GM19193 (cell line): ENCODE data around the gene NLRC5.

Experiments
- POLR2A ChIP-seq: IDR thresholded peaks from 4 replicates; pipeline ENCODE4 v1.6.1; 2011; ENCODE audit not compliant: insufficient read depth, insufficient read length; ENCODE audit errors: extremely low read depth

The NLRC5 gene

DNA sequence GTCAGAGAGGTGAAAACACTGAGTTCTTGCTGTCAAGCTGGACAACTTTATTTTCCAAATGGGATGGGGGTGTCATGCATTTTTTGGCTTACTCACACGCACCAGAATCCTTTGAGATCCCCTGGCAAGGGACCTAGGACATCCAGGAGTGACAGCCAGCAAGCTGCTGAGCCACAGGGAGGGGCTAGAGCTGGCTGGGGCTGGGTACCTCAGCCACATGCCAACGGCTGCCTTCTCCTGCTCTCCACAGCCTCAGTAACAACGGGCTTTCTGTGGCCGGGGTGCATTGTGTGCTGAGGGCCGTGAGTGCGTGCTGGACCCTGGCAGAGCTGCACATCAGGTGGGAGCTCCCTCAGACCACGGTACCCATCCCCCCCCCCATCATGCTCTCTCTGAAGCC is 47.6 kb downstream of the NLRC5 start:
- no peak for TF ChIP-seq POLR2A

GRCh38 chr16:57038166-57038565 is 48.8 kb downstream of the NLRC5 start:
- TF ChIP-seq POLR2A = no peak

GRCh38 chr16:57039148-57039812 is 49.9 kb downstream of the NLRC5 start:
- TF ChIP-seq POLR2A = no peak

GRCh38 chr16:57041182-57042156 is 52.1 kb downstream of the NLRC5 start:
- no peak for TF ChIP-seq POLR2A

GRCh38 chr16:57042157-57043111 is 53.1 kb downstream of the NLRC5 start:
- TF ChIP-seq POLR2A = no peak

GRCh38 chr16:57043248-57043647 is 53.9 kb downstream of the NLRC5 start:
- TF ChIP-seq POLR2A = no peak

DNA sequence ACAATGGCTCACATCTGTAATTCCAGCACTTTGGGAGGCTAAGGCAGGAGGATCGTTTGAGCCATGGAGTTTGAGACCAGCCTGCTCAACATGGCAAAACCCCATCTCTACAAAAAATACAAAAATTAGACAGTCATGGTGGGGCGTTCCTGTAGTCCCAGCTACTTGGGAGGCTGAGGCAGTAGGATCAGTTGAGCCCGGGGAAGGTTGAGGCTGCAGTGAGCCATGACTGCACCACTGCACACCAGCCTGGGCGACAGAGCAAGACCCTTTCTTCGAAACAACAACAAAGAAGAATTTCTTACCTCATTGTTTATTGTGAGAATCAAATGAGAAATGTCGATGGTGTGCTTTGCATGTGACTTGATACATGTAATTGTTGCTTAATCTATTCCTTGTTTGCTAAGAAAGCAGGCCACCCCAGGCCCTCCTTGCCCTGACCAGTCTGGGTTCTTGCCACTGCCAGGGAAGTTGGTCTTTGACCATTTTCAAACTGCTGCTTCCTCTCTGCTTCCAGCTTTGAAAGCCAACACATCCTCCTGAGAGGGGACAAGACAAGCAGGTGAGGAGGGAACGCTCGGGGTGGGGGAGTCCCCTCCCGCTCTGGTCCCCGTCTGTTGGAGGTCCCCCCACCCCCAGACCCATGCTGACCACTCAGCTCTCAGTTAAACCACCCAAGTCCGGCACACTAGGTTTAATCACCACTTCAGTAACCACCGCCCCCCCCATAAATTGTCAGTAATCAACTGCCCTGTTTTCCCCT is 55.8 kb downstream of the NLRC5 start:
- TF ChIP-seq POLR2A = no peak

GRCh38 chr16:57045694-57046381 is 56.5 kb downstream of the NLRC5 start:
- peak; percentile 18 for TF ChIP-seq POLR2A

GRCh38 chr16:57048095-57048494 is 58.7 kb downstream of the NLRC5 start:
- no peak for TF ChIP-seq POLR2A

DNA sequence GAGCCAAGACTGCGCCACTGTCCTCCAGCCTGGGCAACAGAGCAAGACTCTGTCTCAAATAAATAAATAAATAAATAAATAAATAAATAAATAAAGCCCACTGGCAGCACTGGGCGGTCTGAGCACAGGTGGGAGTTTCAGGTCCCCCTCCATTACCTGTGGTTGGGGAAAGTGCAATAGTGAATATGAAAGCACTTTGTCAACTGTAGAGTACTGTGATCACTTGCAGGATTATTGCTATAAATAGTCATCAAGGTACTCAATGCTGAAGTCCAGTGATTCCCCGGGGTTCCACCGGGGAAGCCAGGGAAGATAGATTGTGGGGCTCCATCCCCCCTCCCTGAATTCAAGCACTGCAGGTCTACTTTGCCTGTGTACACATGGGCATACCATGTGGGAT is 60.3 kb downstream of the NLRC5 start:
- no peak for TF ChIP-seq POLR2A

- no peak for TF ChIP-seq POLR2A
These were observed 62.4 kb downstream of the NLRC5 start for GRCh38 chr16:57051696-57052228.

- TF ChIP-seq POLR2A = no peak
These were observed 63.8 kb downstream of the NLRC5 start for GRCh38 chr16:57053206-57053605.

- TF ChIP-seq POLR2A = no peak
These were observed 65.0 kb downstream of the NLRC5 start for GRCh38 chr16:57054338-57054737.
